HG03521 (cell line): Measurements from ENCODE around the gene GSTM3.
"Not testable (repeated sequence)": the region's sequence is repeated elsewhere in the genome, so short reads cannot be mapped to it uniquely, and the experiment has no call there.

ENCODE experiments used
- ATAC-seq: cut with Tn5 transposase; IDR thresholded peaks from one replicate; pipeline ENCODE4 v1.9.1; 2021; ENCODE audit warnings: mild to moderate bottlenecking, moderate library complexity; ENCODE audit not compliant: unreplicated experiment

GSTM3 gene

DNA sequence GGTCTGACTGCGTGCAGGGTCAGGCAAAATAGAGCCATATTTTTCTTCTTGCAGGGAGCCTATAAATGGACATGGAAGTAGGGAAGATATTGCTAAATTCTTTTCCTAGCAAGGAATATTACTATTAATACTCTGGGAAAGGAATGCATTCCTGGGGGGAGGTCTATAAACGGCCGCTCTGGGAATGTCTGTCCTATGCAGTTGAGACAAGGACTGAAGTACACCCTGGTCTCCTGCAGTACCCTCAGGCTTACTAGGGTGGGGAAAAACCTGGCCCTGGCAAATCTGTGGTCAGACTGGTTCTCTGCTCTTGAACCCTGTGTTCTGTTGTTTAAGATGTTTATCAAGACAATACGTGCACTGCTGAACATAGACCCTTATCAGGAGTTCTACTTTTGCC is 31.9 kb downstream of the GSTM3 start:
- not testable (repeated sequence) for ATAC-seq

DNA sequence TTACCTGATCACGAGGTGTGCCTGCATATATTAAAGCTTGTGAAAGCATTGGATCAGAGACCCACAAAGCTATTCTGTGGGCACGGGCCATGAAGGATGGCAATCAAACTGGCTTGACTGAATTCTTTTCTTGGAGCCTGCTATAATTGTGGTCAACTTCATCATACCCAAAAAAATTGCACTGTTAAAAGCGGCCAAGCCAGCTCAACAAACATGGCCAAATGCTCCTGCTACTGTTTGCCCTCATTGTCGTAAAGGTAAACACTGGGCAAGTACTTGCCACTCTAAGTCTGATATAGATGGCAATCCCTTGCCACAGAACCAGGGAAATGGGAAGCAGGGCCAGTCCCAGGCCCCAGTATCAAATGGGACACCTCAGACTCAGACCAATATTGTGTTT is 35.4 kb downstream of the GSTM3 start:
- ATAC-seq: no peak

DNA sequence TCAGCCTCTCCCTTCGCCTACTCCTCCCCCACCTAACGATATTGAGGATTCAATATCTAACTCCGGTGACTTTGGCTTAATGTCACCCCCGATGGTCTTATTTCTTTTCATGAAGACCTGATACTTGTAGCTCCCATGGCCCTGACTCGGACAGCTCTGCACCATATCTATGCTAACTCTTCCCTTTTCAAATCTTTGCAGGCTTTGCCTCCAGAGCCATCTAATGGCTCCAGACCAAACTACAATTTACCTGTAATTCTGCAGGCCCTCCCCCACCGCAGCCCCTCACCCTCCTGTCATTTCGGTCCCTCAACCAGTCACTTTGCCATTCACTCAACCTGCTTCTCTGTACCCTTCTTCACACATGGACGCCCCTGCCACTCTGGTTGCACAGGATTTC is 36.7 kb downstream of the GSTM3 start:
- no peak for ATAC-seq

DNA sequence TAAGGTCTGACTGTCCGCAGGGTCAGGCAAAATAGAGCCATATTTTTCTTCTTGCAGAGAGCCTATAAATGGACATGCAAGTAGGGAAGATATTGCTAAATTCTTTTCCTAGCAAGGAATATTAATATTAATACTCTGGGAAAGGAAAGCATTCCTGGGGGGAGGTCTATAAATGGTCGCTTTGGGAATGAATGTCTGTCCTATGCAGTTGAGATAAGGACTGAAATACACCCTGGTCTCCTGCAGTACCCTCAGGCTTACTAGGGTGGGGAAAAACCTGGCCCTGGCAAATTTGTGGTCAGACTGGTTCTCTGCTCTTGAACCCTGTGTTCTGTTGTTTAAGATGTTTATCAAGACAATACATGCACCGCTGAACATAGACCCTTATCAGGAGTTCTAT is 37.9 kb downstream of the GSTM3 start:
- not testable (repeated sequence) for ATAC-seq

DNA sequence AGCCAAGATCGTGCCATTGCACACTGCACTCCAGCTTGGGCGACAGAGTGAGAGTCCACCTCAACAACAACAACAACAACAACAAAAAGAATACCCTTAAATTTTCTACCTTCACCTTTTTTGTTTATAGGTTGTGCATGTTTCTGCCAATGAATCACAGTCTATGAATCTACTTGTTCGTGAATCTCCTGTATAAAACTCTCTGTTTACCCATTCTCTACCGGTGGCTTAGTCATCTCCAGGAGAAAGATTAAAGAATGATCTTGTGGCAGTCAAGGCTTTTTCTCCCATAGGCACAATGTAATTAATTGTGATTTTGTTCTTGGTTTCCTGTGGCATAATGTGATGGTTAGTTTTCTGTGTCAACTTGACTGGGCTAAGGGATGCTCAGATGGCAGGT is 43.0 kb downstream of the GSTM3 start:
- not testable (repeated sequence) for ATAC-seq

DNA sequence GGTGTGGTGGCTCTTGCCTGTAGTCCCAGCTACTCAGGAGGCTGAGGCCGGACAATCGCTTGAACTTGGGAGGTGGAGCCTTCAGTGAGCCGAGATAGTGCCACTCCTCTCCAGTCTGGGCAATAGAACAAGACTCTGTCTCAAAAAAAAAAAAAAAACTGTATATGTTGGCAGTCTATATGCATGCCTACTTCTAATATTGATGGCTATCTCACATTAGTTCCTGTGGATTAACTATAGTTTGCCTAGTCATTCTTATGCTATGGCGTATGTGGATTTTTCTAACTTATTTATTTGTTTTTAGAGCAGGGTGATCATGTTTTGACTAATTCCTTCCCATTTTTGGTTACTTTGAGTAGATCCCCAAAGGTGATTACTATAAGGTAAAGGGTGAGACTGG is 43.8 kb downstream of the GSTM3 start:
- no peak for ATAC-seq

DNA sequence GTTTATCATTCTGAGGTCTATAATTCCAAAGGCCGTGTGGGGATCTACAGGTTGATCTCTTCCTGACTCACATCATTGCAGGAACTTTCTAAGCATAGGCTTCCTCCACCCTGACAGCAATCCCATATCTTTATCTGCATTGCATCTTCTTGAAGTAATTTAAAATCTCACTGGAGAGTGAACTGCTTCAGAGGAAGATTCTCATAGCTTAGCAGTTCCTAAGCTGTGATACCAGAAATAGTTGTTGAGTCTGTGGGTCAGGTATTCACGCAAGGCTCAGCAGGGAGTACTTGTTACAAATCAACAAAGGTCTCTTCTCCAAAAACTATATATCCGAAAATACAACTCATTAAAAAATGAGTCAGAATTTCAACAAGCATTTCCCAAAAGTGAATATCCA is 45.7 kb downstream of the GSTM3 start:
- ATAC-seq: not testable (repeated sequence)

DNA sequence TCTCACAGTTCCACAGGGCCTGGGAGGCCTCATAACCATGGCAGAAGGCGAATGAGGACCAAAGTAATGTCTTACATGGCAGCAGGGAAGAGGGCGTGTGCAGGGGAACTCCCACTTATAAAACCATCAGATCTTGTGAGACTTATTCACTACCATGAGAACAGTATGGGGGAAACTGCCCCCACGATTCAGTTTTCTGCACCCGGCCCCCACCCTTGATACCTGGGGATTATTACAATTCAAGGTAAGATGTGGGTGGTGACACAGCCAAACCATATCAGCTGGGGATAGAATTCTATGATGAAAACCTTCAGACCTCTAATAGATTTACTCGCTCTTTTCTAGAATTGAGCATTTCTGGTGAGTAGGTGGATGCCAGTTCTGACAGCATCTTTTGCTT is 46.4 kb downstream of the GSTM3 start:
- not testable (repeated sequence) for ATAC-seq

DNA sequence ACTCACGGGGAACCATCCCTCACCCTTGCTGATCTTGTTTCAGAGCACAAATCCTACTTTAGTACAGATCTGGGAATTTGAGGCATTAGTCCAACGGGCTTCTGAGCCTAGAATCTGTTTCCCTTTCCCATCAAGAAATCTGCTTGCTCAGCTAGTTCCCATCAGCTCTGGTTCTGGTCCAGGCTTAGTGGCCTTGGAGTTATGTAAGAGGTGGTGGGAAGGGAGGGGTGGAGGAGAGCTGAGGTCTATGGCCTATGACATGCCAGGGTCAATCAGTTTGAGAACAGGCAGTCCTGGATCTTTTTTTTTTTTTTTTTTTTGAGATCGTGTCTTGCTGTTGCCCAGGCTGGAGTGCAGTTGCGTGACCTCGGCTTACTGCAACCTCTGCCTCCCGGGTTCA is 49.1 kb downstream of the GSTM3 start:
- no peak for ATAC-seq

DNA sequence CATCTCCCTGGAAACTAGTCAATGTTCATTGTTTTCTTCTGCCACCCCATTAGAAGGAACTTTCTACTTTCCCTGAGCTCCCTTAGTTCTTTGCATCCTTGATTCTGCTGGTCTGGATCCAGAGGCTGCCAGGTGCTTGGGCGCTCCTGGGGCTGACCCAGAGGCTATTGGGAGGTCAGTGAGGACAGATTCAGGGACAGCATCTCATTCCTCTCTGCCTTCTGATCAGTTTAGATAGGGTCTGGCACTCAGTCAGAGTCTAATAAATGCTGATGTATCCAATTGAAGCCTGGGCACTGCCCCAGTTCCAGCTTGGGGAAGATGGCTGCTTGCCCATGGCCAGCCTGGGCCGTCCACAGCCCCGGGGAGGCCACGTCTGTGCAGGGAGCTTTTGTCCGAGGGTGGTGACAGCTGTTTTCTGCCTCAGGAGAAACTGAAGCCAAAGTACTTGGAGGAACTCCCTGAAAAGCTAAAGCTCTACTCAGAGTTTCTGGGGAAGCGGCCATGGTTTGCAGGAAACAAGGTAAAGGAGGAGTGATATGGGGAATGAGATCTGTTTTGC is 50.9 kb downstream of the GSTM3 start:
- ATAC-seq: no peak

DNA sequence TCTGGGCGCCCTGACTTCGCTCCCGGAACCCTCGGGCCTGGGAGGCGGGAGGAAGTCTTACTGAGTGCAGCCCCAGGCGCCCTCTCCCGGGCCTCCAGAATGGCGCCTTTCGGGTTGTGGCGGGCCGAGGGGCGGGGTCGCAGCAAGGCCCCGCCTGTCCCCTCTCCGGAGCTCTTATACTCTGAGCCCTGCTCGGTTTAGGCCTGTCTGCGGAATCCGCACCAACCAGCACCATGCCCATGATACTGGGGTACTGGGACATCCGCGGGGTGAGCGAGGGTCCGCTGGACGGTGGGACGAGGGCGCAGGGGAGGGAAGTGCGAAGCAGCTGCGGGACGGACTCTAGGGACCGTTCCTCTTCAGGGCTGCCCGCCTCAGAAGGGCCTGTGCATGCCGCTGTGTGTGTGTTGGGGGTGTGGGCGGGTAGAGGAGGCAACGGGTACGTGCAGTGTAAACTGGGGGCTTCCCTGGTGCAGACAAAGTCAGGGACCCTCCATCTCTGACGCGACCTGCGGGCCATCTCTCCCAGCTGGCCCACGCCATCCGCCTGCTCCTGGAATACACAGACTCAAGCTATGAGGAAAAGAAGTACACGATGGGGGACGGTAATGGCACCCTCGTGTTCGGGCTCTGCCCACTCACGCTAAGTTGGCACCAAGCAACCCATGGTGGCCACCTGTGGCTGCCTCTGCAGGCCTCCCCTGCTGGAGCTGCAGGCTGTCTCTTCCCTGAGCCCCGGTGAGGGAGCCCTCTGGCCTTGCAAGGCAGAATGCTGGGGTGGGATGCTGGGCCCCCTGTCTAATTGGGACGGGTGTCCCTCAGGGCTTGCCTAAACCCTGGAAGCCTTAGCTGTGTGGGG is 53.0 kb downstream of the GSTM3 start, which contains the start of gene GSTM1:
Gene GSTM1 (plus strand): TSS at position 177 of the 859 bp plus-strand sequence. CDS start 57 bp downstream, at position 234.
- ATAC-seq: no peak

DNA sequence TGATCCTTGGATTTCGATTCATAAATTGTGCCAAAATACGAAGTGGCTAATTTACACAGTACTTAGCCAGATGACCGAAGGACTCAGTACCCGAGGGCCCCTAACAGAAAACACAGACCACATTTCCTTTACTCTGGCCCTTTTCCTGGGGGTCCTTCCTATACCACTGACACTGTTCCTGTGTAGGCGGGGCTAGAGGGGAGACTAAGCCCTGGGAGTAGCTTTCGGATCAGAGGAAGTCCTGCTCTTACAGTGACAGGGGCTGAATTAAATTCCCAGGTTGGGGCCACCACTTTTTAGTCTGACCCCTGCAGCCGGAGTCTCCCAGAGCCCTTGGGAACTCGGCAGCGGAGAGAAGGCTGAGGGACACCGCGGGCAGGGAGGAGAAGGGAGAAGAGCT is 53.7 kb downstream of the GSTM3 start:
- ATAC-seq: not testable (repeated sequence)

DNA sequence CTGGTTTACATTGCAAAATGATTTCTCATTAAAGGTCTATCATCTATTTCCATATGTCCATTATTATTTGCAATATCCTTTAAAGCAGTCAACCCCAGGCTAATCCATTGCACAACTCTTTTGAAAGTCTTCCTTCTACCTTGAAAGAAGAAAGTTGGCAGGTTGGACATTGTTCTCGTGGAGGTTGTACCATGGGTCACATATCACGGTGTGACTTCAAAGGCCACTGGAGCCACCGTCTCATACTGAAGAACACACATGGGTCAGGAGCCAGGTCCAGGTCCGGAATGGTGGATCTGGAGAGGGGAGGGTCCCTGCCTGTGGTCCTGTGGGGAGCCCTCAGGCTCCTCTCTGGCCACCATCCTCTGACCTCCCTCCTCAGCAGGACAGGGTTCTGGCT is 54.9 kb downstream of the GSTM3 start:
- ATAC-seq: not testable (repeated sequence)

DNA sequence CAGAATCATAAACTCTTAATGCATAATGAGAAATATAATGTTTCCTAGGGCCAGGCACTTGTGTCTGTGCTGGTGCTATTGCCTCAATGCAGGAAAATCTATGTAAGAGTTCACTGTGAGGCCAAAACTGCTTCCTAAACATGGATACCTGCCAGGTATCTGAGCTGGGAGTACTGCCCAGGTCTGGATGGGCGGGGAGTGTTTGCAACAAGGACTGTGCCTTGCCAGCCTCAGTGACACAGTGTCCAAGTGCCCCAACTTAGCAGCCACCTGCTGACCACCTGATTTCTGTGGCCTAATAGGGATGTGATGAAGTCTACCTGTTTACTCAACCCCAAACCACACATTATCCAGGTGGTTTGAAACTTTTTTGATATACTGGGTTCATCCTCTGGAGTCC is 55.4 kb downstream of the GSTM3 start:
- not testable (repeated sequence) for ATAC-seq

DNA sequence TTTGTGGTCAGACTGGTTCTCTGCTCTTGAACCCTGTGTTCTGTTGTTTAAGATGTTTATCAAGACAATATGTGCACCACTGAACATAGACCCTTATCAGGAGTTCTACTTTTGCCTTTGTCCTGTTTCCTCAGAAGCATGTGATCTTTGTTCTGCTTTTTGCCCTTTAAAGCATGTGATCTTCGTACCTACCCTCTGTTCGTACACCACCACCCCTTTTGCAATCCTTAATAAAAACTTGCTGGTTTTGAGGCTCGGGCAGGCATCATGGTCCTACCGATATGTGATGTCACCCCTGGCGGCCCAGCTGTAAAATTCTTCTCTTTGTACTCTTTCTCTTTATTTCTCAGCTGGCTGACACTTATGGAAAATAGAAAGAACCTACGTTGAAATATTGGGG is 56.1 kb downstream of the GSTM3 start:
- not testable (repeated sequence) for ATAC-seq
